ENCODE measurements around the gene TRIM44. TPM values are rescaled to one million over a fixed set of nuclear protein-coding genes. Genes with fewer than 3 reads are reported as not detected.
A peak's percentile ranks its signal among the peaks of the same experiment; 100 is the strongest.

The TRIM44 gene
- total and polyA plus RNA-seq, 2 donors (not counting 3 experiments of a cell fraction or from before 2014, with no cell fraction given) = 31.7 to 72.0 TPM

GRCh38 chr11:35683728-35684339, 21.3 kb downstream of the TRIM44 start:
- FAIRE-seq (no peak), DNase-seq (ENCODE audit: low read depth, low spot score) (no peak)
- intact Hi-C loops (cut with micrococcal nuclease) (no loop called here), dilution Hi-C loops (cut with MboI; ENCODE audit: extremely low pct_ligation_motif_present, low sequenced_read_pairs) (no loop called here)
- TF ChIP-seq CTCF (IDR thresholded peaks at IDR 0.05; ENCODE audit: extremely low read depth in 1 of 2, insufficient read depth in 1 of 2, low read depth in 1 of 2, low read length in 2 of 2) (no peak), JUN (IDR thresholded peaks at IDR 0.05; ENCODE audit: borderline replicate concordance, insufficient read depth, insufficient read length, low read depth) (no peak), POLR2AphosphoS5 (IDR thresholded peaks at IDR 0.05; ENCODE audit: insufficient read depth, low read depth, low read length) (no peak)
- Histone ChIP-seq H3K4me3 (replicated peaks in 1 of 3; ENCODE audit: insufficient read depth in 1 of 3, low read depth in 1 of 3, low read length in 3 of 3) (no peak overlapping the region), H3K9me1 (replicated peaks; ENCODE audit: control insufficient read depth, extremely low read depth, insufficient read depth, low read length) (no peaks in the 10 kb centered on the region), H3K79me2 (ENCODE audit: control insufficient read depth, insufficient read depth, low read length) (peaks cover 27% of the 10 kb centered on the region), H3K9me3 (replicated peaks; ENCODE audit: control insufficient read depth, insufficient read depth, low read length) (no peaks in the 10 kb centered on the region), H2AFZ (ENCODE audit: low read depth, low read length) (no peak overlapping the region), H3K9ac (replicated peaks; ENCODE audit: extremely low read depth, insufficient read depth, low read length) (no peak overlapping the region), H3K4me2 (ENCODE audit: insufficient read depth, low read length) (no peak overlapping the region), H3K36me3 (ENCODE audit: control insufficient read depth in 2 of 2, extremely low read depth in 1 of 2, insufficient read depth in 2 of 2, low read length in 2 of 2) (peaks cover 0 to 2% of the 10 kb centered on the region in 2 experiments), H3K4me1 (ENCODE audit: control insufficient read depth, extremely low read depth, insufficient read depth, low read length) (peaks cover 13% of the 10 kb centered on the region), H4K20me1 (replicated peaks; ENCODE audit: control insufficient read depth, extremely low read depth, insufficient read depth, low read length) (no peaks in the 10 kb centered on the region), H3K27ac (ENCODE audit: insufficient read depth, low read depth, low read length) (no peak overlapping the region), H3K27me3 (ENCODE audit: control insufficient read depth in 2 of 2, insufficient read depth in 2 of 2, low read length in 2 of 2) (no peaks in the 10 kb centered on the region)
- ChIA-PET CTCF (no interaction called here), POLR2A (no interaction called here)
- no TSS peak for BruUV-seq (replicated peaks)

- intact Hi-C loops (cut with micrococcal nuclease) = no loop called here
- ChIA-PET CTCF (interaction anchor here (1.4 to 1.8 kb wide), 2 partner anchors 134 to 561 kb away, joined by 3 to 9 read pairs; no protein-coding TSS in a partner anchor), POLR2A (no interaction called here)
- Histone ChIP-seq H3K9me1 (replicated peaks; ENCODE audit: control insufficient read depth, extremely low read depth, insufficient read depth, low read length) (no peaks in the 10 kb centered on the region), H3K27me3 (ENCODE audit: control insufficient read depth in 2 of 2, insufficient read depth in 2 of 2, low read length in 2 of 2) (no peaks in the 10 kb centered on the region), H3K4me3 (replicated peaks in 1 of 3; ENCODE audit: insufficient read depth in 1 of 3, low read depth in 1 of 3, low read length in 3 of 3) (no peak overlapping the region), H3K9ac (replicated peaks; ENCODE audit: extremely low read depth, insufficient read depth, low read length) (no peak overlapping the region), H3K4me1 (ENCODE audit: control insufficient read depth, extremely low read depth, insufficient read depth, low read length) (peaks cover 17% of the 10 kb centered on the region), H3K36me3 (ENCODE audit: control insufficient read depth in 2 of 2, extremely low read depth in 1 of 2, insufficient read depth in 2 of 2, low read length in 2 of 2) (peaks cover 0 to 2% of the 10 kb centered on the region in 2 experiments), H3K27ac (ENCODE audit: insufficient read depth, low read depth, low read length) (no peak overlapping the region), H4K20me1 (replicated peaks; ENCODE audit: control insufficient read depth, extremely low read depth, insufficient read depth, low read length) (peaks cover 3% of the 10 kb centered on the region), H3K4me2 (ENCODE audit: insufficient read depth, low read length) (peak overlapping the region; percentile 8), H2AFZ (ENCODE audit: low read depth, low read length) (no peak overlapping the region), H3K79me2 (ENCODE audit: control insufficient read depth, insufficient read depth, low read length) (peaks cover 25% of the 10 kb centered on the region), H3K9me3 (replicated peaks; ENCODE audit: control insufficient read depth, insufficient read depth, low read length) (no peaks in the 10 kb centered on the region)
- peak; percentile 48 for DNase-seq (ENCODE audit: low read depth, low spot score)
- no TSS peak for BruUV-seq (replicated peaks)
- dilution Hi-C loops (cut with MboI; ENCODE audit: extremely low pct_ligation_motif_present, low sequenced_read_pairs) = no loop called here
- TF ChIP-seq CTCF (IDR thresholded peaks at IDR 0.05; ENCODE audit: extremely low read depth in 1 of 2, insufficient read depth in 1 of 2, low read depth in 1 of 2, low read length in 2 of 2) (no peak), EZH2 (IDR thresholded peaks at IDR 0.05; ENCODE audit: borderline replicate concordance, low read depth, low read length, severe bottlenecking) (no peak), FOS (IDR thresholded peaks at IDR 0.05; ENCODE audit: borderline replicate concordance, insufficient read depth, low read length) (peak; percentile 79), JUN (IDR thresholded peaks at IDR 0.05; ENCODE audit: borderline replicate concordance, insufficient read depth, insufficient read length, low read depth) (no peak), MAX (IDR thresholded peaks at IDR 0.05; ENCODE audit: insufficient read depth, insufficient read length) (no peak), POLR2AphosphoS5 (IDR thresholded peaks at IDR 0.05; ENCODE audit: insufficient read depth, low read depth, low read length) (no peak), GATA2 (IDR thresholded peaks at IDR 0.05; ENCODE audit: insufficient read depth, insufficient read length, low read depth, low read length) (peak; percentile 72), POLR2A (IDR thresholded peaks at IDR 0.05; ENCODE audit: low read depth, low read length) (no peak), MYC (IDR thresholded peaks at IDR 0.05; ENCODE audit: low read depth, low read length) (no peak)
- peak; percentile 66 for FAIRE-seq
Observed at GRCh38 chr11:35688023-35688422, 25.4 kb downstream of the TRIM44 start.
